Germinal center (tissue), 1 donor: Measurements from ENCODE around the gene BABAM2.

Experiments
- DNase-seq: peaks from one replicate; pipeline ENCODE4 v3.0.0; 2012; ENCODE audit warnings: mixed read lengths, low spot score

BABAM2 gene

DNA sequence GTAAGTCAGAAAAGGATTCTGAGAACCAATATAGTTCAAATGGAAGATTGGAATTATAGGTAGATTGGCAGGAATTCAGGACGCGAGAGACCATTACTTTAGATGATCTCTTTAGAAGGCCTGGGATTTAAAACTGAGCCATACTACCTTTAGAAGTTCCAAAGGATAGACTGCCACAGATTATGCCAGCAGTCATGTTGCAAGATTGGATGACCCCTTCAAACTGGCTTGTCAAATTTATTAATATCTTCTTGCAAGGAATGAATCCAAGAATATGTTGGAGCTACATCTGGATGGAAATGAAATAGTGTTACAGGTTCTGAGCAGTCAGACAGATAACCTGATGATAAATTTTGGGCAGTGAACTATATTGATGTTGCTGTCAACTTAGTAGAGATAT lies 22.0 kb downstream of the BABAM2 start:
- no peak for DNase-seq

DNA sequence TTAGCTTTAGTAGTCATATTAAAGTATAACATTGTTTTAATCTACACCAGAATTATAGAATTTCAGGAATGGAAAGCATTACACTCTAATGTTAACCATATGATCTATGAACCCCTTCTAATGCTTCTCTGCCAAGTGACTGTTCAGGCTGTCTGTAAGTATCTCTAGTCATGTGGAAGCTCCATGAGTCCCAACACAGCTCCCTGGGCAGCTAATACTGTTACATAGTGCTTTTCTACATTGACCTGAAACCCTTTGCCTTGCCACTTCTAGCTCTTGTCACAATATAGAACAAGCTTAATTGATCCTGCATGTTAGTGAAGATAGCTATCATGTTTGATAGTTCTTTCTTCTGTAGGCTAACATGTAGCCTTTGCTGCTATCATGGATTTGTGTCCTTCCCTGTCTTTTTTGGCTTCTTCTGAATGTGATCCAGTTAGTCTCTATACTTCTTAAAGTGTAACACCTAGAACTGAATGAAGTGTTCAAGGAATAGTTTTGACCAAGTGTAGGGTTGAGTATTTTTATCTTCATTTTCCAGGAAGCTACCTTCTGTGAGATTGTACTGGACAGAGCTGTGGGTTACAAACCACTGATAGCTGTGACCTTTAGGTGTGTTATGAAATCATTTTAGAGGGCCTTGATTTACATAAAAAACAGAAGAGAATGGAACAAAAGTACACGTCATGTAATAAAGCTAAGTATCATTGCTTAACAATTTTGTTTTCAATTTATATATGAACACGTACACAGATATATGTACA lies 23.7 kb downstream of the BABAM2 start:
- no peak for DNase-seq

DNA sequence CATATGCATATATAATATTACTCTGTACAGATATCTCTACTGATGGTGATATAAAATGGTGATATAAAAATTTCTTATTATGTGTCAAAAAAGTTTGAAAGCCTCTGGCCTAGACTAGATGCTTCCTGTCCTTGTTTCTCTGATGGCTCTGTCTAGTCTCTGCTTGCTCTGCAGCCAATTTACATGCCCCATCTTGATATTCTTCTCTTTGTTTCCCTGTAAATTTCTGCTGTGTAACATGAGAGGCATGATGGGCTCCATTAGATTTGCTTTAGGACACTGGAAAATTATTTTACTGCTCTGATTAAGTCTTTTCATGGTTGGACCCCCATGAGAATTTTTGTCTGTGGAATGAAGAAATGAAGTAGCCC lies 24.3 kb downstream of the BABAM2 start:
- no peak for DNase-seq

DNA sequence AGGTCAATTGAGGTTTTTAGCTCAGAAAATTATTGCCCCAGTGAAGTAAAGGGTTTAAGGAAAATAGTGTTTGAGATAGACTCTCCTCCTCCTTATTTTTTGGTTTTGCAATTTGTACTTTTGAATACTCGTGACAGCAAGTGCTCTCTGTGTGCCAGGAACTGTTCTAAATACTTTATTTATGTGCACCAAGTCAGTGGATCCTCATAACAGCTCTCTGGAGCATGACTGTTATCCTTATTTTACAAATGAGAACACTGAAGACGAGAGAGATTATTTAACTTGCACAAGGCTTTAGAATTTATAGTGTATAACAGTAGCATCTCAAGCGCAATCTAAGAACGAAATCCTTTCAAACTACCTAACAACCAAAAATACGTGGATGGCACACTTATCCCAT lies 24.7 kb downstream of the BABAM2 start:
- DNase-seq = no peak

DNA sequence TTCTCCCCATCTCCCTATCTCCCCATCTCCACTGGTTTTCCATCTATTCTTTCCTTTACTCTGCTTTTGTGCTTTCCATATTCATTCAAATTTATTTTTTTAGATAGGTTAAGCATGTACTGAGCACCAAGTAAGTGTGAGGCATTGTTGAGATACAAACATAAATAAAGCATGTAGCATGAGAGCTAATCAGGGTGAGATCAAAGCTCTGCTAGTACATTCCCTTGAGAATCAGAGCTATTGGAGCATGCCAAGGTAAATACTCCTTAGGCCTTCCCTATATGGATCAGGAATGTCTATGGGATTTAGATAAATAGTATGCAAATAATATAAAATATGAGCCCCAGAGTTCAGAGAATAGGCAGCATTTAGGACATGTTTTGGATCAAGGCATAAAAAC lies 25.3 kb downstream of the BABAM2 start:
- DNase-seq = no peak

DNA sequence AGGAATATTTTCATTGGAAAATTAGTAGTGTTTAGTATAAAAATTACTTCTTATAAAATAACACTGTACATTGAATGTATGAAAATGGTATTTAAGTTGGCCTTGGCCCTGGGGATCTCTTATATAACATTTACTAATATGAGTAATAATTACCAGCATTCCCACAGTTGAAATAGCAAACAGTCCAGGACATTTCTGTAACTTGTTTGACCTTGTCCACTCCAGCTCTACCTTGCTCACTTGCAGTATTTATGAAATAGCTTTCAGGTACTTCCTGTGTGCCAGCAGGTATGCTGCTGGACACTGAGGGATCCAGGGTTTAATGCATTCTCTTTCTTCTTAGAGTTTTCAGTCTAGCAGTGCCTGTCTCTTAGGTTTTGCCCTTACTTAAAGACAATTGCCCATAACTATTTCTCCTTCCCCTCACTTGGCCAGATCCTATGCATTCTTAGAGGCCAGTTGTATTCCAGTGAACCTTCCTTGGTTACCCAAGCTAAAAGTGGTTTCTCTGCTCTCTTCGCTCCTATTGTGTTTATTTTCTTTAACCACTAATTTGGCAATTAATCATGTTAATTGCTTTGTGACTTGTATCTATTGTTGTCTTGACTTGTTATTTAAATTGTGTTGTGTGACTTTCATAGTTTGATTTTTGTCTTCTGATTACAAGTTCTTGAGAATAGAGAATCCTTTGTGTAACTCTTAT lies 25.9 kb downstream of the BABAM2 start:
- no peak for DNase-seq

DNA sequence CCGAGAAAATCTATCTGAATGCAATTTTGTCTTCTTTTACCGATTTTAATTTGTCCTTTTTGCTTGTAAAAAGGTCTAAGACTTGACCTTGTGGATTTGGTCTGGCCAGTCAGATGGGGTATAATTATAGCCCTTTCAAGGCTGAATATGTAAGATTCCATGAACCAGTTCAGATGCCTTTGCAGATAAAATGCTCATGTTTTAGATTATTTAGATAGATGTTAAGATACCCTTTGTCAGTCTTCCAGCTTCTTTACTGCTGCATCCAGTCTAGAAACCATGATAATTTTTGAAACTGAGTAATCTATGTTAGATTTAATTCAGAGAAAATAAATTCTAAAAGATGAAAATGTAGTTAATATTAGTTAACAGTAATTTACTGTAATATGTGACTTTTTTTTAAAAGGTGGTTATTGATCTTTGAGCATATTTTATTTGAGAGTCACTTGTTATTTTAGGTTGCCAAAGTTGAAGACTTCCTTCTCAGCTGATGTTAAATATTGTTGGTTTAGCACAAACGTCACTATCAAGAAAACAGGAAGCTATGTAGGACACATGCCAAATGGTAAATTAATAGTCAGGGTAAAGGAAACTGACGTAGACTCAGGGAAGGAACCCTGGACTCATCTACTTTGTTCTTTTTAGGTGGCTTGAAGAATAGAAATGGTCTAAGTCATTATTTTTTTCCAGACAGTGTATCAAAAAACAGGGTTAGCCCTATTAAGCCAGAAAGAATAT lies 29.8 kb downstream of the BABAM2 start:
- no peak for DNase-seq

DNA sequence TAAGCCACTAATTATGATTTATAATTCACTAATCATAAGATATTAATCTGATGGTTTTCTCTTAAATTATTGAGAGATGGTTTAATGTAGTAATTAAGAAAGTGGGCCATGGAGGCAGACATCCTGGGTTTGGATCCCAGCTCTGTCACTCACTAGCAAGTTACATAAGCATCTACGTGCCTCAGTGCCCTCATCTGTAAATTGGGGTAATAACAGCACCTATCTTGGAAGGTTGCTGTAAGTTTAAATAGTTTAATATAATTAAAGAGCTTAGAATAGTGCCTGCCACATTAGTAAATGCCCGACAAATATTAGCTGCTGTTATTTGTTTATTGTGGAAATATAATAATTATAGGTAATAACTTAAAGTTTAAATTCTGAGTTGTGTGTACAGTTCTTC lies 30.9 kb downstream of the BABAM2 start:
- no peak for DNase-seq

DNA sequence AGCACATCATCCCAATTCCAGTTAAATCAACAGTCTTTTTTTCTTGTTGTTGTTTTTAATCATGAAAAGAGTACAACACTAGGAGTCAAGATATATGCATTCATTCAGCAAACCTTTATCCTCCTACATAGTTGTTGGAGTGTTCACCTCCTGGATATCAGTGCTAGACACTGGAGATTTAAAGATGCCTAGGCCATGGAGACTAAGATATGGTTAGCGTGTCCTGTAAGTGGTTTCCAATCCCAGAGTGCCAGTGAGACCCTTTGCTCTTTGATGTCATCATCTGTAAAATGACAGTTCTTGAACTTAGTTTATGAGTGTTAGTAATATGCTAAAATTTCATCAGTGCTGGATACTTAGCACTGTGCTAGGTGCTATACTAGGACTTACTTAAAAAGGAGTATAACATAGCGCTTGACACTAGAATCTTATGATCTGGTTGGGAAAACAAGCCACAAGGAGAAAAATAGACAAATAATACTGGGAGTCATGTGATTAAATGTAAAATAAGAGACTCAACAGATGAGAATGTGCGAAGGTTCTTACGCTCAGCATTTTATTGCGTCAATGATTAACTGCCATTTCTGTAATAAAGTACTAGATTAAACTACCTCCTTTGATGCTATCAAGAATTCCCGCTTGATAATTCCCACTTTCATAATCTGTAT lies 31.5 kb downstream of the BABAM2 start:
- no peak for DNase-seq

DNA sequence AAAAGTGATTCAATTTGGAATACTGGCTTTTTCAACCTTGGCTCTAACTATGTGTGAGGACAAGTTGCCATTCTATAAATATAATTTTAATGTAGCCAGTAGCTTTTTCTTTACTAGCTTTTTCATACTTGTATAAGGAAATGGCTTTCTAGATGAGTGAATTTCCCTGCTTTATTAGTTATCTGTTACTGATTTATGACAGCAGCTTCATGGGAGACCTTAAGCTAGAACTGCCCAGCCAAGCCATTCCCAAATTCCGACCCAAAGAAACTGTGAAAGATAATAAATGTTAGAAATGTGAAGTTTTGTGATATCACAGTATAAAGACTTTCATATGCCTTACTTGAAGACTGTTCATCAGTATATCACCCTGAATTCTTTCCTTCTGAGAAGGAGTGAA lies 32.3 kb downstream of the BABAM2 start:
- no peak for DNase-seq

DNA sequence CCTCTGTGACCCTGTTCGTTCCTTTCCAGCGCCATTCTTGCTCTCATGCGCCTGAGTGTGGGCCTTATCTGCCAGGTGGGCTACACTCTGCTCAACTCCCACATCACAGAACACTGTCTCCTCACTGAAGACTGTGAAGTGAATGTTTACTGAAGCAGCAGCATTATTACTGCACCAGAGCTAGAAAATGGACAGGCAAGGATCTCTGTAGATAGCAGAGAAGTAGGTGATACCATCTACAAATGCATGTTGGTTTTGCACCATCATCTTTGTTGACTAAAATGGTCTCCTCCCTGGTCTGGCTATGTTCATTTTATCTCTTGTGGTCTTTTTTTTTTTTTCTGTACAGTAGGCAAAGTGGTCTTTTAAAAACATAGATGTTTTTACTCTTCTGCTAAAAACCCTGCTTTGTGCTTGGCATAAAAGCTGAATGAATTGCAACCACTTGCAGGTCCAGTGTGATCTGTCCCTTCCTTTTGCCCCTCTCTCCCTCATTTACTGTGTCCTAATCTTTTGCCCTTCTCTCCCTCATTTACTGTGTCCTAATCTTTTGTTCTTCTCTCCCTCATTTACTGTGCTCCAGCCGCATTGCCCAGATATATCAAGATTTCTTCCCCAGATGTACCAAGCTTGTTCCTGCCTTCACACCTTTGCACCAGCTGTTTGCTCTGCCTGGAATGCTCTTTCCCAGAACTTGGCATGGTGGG lies 35.4 kb downstream of the BABAM2 start:
- DNase-seq = no peak

DNA sequence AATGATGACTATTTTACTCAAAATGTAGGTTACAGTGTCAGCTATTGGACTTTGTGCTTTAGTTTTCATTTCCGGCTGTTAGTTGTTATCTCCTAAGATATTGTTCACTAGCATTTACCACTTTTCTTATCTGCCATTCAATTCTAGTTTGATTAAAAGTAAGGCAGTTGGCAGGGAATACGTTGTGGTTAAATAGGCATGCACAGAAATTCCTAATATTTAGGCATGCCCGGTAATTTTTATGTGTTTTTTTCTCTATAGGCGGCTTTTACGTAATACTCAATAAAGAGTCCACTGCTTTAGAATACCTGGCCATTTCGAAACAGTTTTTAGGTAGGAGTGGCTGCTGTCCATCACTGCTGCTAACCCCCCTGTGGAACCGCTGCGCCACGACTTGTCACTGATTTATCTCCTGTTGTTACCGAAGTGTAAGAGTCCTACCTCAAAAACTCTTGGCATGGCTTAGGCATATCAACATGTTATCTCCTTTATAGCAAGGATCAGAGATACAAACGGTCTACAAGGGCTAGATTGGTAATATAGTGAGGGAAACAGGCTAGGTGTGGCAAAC lies 39.5 kb downstream of the BABAM2 start:
- DNase-seq = no peak

DNA sequence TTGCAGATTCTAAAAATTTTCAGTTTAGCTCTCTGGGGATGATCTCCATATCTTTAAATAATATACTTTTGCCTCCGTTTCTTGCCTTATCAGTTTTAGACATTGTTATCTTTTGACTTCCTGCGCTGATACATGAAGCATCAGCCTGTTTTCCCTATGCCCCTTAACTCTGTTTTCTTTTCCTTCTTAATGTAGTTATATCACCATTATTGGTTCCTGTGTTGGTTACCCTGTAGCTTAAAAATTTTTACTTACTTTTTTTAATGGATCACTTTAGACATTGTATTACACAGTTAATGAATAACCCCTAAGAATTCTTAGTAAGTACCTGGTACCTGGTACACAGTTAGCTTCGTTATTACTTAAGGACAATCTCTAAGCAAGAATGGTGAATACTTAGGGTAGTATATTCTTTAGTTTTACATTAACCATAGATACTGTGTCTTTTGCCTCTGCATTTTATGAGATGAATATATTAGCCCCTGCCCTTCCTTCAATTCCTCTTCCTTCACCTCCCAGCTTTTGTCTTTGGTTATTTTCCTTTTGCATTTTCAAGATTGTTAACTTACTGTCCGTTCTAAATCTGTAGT lies 40.9 kb downstream of the BABAM2 start:
- no peak for DNase-seq

DNA sequence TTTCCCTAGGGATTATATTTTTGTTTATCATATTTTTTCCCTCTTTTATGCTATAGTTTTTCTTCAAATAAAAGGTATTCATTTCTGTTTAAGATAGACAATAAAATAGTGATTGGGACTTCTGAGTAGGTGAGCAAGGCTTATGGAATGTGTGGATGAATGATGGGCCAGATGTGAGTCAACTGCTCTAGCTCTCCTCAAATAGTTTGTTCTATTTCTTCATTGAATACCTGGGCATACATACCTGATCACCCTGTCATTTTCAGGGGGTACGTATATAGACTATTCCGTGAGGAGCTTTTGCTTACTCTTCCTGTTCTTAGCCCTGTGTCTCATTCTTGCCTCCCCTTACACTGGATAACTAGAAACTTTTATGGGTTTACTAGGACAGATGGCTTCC lies 41.9 kb downstream of the BABAM2 start:
- DNase-seq = no peak

DNA sequence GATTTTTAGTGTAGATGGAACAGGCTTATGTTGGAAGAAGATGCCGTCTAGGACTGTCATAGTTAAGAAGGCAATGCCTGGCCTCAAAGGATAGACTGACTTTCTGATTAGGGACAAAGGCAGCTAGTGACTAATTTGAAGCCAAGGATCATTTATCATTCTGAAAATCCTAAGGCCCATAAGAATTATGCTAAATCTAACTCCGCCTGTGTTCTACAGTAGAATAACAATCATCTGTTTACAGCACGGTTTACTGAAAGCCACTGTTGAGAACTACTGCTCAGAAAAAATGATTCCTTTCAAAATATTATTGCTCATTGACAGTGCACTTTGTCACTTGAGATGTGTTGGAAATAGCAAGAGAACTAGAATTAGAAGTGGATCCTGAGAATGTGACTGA lies 44.5 kb downstream of the BABAM2 start:
- DNase-seq = no peak

DNA sequence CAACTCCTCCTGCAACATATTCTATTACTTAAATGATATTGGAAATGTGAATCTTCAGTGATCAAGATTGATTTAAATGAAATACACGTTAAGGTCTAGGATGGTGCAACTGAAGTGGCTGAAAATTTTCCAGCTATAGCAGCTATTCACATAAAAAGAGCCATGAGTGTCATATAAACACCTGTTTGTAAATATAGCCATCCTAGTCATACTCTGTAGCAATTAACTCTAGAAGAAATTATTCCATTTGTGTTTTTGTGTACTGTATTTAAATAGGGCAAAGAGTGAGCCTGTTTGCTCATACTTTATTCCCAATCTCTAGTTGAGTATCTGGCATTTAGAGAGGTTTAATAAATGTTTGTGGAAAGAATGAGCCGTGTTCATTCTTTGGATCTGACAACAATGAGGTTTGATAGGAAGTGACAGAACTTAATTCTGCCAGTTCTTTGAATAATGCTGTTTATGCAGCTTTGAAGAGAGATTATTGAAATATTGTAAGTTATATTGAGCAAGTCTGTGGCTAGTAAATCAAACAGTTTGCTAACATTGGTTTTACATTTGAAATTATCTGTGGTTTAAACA lies 49.7 kb downstream of the BABAM2 start:
- DNase-seq = no peak

DNA sequence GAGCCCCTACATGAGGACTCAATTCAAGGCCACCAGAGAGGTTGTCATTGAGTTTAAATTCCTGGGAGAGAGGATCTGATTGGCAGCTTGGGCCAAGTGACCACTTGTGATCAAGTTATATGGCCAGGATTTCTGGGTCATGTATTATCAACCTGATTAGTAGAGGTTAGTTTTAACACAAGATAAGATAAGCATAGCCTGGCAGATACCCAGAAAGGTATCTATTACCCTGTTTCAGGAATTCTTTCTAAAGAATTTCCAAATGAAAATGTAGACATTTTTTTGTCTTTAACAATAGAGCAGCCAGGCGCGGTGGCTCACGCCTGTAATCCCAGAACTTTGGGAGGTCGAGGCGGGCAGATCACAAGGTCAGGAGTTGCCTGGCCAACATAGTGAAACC lies 50.5 kb downstream of the BABAM2 start:
- DNase-seq = no peak

DNA sequence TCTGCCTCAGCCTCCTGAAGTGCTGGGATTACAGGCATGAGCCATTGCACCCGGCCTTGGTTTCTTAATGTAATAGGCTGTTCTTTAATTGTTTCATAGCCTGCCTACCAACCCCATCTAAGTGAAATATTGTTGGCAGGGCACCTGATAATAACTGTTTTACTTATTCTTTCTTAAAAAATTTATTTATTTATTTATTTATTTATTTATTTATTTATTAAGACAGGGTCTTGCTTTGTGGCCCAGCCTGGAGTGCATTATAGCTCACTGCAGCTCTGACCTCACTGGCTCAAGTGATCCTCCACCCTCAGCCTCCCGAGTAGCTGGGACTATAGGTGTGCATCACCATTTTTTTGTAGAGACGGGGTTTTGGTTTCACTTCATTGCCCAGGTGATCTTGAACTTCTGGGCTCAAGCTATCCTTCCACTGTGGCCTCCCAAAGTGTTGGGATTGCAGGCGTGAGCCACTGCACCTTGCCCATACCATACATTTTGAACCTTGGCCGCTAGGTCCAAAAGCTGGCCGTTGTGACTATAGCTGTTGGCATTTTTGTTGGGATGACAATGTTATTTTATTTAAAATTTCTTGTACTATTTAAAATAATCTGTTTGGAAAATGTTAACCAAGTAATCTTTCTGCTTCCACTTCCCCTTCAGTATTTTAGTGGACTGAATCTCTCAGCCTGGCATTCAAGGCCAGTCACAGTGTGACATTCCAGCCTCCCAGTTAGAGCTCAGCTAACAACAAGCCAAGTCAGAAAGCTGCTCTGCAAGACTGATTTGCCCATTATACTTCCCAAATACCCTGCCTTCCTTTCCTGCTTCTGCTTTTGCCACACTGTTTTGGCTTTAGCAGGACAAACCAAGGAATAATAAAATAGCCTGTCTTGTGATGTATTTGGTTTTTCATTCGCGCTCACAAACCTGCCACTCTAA lies 52.4 kb downstream of the BABAM2 start:
- DNase-seq = no peak

DNA sequence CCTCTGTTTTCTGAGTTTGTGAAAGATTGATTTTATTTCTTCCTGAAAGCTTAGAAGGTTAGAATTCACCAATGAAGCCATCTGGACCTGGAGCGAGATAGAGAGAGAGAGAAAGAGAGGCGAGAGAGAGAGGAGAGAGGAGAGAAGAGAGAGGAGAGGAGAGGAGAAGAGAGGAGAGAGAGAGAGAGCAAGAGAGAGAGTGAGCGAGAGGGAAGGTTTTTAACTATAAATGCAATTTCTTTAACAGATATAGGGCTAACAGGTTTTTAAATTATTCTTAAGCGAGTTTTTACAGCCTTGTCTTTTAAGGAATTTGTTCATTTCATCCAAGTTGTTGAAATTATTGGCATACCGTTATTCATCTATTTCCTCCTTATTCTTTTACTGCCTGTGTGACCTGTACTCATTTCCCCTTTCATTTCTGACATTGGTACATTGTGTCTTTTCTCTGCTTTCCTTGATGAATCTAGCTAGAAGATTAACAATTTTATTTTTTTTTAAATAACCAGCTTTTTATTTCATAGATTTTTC lies 56.1 kb downstream of the BABAM2 start:
- DNase-seq = no peak

DNA sequence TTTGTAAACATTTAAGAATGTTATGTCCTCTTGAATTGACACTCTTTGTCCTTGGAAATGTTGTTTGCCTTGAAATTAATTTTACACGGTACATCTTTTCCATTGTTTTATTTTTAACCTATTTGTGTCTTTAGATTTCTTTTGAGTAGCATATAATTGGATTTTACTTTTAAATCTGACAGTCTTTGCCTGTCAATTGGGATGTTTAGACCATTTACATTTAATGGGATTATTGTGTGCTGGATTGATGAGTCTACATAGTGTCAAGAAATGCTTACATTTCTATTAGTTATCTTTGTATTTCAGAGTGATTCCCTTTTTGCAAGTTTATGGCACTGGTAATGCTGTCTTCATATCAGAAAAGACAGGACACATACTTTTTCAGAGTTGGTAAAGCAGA lies 61.5 kb downstream of the BABAM2 start:
- no peak for DNase-seq
